ENCODE results near the gene SLC38A11. TPM values are rescaled to one million over a fixed set of nuclear protein-coding genes. Genes with fewer than 3 reads are reported as not detected.
"Not testable (repeated sequence)": the region's sequence is repeated elsewhere in the genome, so short reads cannot be mapped to it uniquely, and the experiment has no call there.

SLC38A11 gene
- total RNA-seq: not detected

- no peak within 1 kb of the TSS for H3K27ac Mint-ChIP-seq
- ATAC-seq: no peak
- CTCF ChIA-PET: no interaction called here
Measured at GRCh38 chr2:164954954-164955701, at the start of gene SLC38A11. Gene SLC38A11, minus strand, starts transcription at chr2:164955525. Its CDS starts 278 bp downstream, at chr2:164955247.

GRCh38 chr2:165003443-165004130 is 48.3 kb upstream of the SLC38A11 start:
- DNase-seq: no peak
- Mint-ChIP-seq H3K36me3 (ENCODE audit: low read depth) (no peaks in the 10 kb centered on the region), H3K27ac (no peak overlapping the region), H3K9me3 (ENCODE audit: insufficient read depth) (no peaks in the 10 kb centered on the region), H3K4me3 (no peak overlapping the region), H3K27me3 (ENCODE audit: low read depth) (peaks cover 8% of the 10 kb centered on the region), H3K4me1 (ENCODE audit: low read depth) (no peaks in the 10 kb centered on the region)
- ChIA-PET CTCF (interaction anchor here (1.5 kb wide), 1 partner anchor 12 kb away, joined by 6 read pairs; no protein-coding TSS in a partner anchor), POLR2A (no interaction called here)
- ATAC-seq: no peak

More at GRCh38 chr2:164954954-164955701, at the start of gene SLC38A11:
- no peaks in the 10 kb centered on the region for H3K4me1 Mint-ChIP-seq (ENCODE audit: low read depth)
- DNase-seq: no peak
- H3K27me3 Mint-ChIP-seq (ENCODE audit: low read depth): peaks cover 10% of the 10 kb centered on the region
- H3K4me3 Mint-ChIP-seq: no peak within 1 kb of the TSS
- POLR2A ChIA-PET: no interaction called here
- no peaks in the 10 kb centered on the region for H3K36me3 Mint-ChIP-seq (ENCODE audit: low read depth)
- no peaks in the 10 kb centered on the region for H3K9me3 Mint-ChIP-seq (ENCODE audit: insufficient read depth)

GRCh38 chr2:165002638-165003037 is 47.3 kb upstream of the SLC38A11 start:
- POLR2A ChIA-PET: no interaction called here
- no peaks in the 10 kb centered on the region for H3K4me1 Mint-ChIP-seq (ENCODE audit: low read depth)
- DNase-seq: no peak
- H3K27me3 Mint-ChIP-seq (ENCODE audit: low read depth): peaks cover 8% of the 10 kb centered on the region
- H3K4me3 Mint-ChIP-seq: no peak overlapping the region
- no peaks in the 10 kb centered on the region for H3K9me3 Mint-ChIP-seq (ENCODE audit: insufficient read depth)
- no peaks in the 10 kb centered on the region for H3K36me3 Mint-ChIP-seq (ENCODE audit: low read depth)
- CTCF ChIA-PET: interaction anchor here (1.3 to 1.5 kb wide), 2 partner anchors 9 to 13 kb away, joined by 4 to 6 read pairs; no protein-coding TSS in a partner anchor
- ATAC-seq: no peak
- H3K27ac Mint-ChIP-seq: no peak overlapping the region

- H3K27ac Mint-ChIP-seq; H3K27me3 Mint-ChIP-seq (ENCODE audit: low read depth); POLR2A ChIA-PET; DNase-seq; H3K36me3 Mint-ChIP-seq (ENCODE audit: low read depth); H3K4me3 Mint-ChIP-seq; H3K9me3 Mint-ChIP-seq (ENCODE audit: insufficient read depth); ATAC-seq; CTCF ChIA-PET: not testable (repeated sequence)
- H3K4me1 Mint-ChIP-seq (ENCODE audit: low read depth): peaks cover 32% of the 10 kb centered on the region
Measured at GRCh38 chr2:164994664-164995299, 39.5 kb upstream of the SLC38A11 start.

GRCh38 chr2:164993287-164994016 is 38.1 kb upstream of the SLC38A11 start:
- DNase-seq: no peak
- Mint-ChIP-seq H3K27me3 (ENCODE audit: low read depth) (no peaks in the 10 kb centered on the region), H3K36me3 (ENCODE audit: low read depth) (no peaks in the 10 kb centered on the region), H3K27ac (peak overlapping the region; percentile 67), H3K9me3 (ENCODE audit: insufficient read depth) (no peaks in the 10 kb centered on the region), H3K4me1 (ENCODE audit: low read depth) (peaks cover 43% of the 10 kb centered on the region), H3K4me3 (no peak overlapping the region)
- CTCF ChIA-PET: interaction anchor here (0.6 to 3.3 kb wide), 14 partner anchors 9 to 1134 kb away, joined by 3 to 22 read pairs (median 4); partner anchors contain the start of genes SCN1A and SCN3A
- ATAC-seq: no peak
- POLR2A ChIA-PET: no interaction called here

GRCh38 chr2:164992818-164993217 is 37.5 kb upstream of the SLC38A11 start:
- Mint-ChIP-seq H3K4me1 (ENCODE audit: low read depth) (peaks cover 46% of the 10 kb centered on the region), H3K27me3 (ENCODE audit: low read depth) (no peaks in the 10 kb centered on the region), H3K9me3 (ENCODE audit: insufficient read depth) (no peaks in the 10 kb centered on the region), H3K27ac (no peak overlapping the region), H3K4me3 (no peak overlapping the region), H3K36me3 (ENCODE audit: low read depth) (no peaks in the 10 kb centered on the region)
- ATAC-seq (peak; percentile 54), DNase-seq (peak; percentile 74)
- POLR2A ChIA-PET: no interaction called here
- CTCF ChIA-PET: interaction anchor here (0.6 to 3.3 kb wide), 14 partner anchors 9 to 1135 kb away, joined by 3 to 22 read pairs (median 4); partner anchors contain the start of genes SCN1A and SCN3A

GRCh38 chr2:164992093-164992454 is 36.7 kb upstream of the SLC38A11 start:
- Mint-ChIP-seq H3K4me3 (peak overlapping the region; percentile 12), H3K27ac (peak overlapping the region; percentile 77), H3K4me1 (ENCODE audit: low read depth) (peaks cover 46% of the 10 kb centered on the region)
- H3K27me3 Mint-ChIP-seq (ENCODE audit: low read depth); H3K9me3 Mint-ChIP-seq (ENCODE audit: insufficient read depth); POLR2A ChIA-PET; H3K36me3 Mint-ChIP-seq (ENCODE audit: low read depth): not testable (repeated sequence)
- DNase-seq: peak; percentile 25
- peak; percentile 41 for ATAC-seq
- CTCF ChIA-PET: interaction anchor here (0.9 to 3.3 kb wide), 4 partner anchors 10 to 215 kb away, joined by 3 to 22 read pairs (median 10); partner anchors contain the start of gene SCN3A

- peak; percentile 44 for DNase-seq
- Mint-ChIP-seq H3K27ac (peak overlapping the region; percentile 77), H3K4me3 (peak overlapping the region; percentile 12), H3K4me1 (ENCODE audit: low read depth) (peaks cover 46% of the 10 kb centered on the region)
- H3K27me3 Mint-ChIP-seq (ENCODE audit: low read depth); H3K36me3 Mint-ChIP-seq (ENCODE audit: low read depth); POLR2A ChIA-PET; H3K9me3 Mint-ChIP-seq (ENCODE audit: insufficient read depth): not testable (repeated sequence)
- CTCF ChIA-PET: interaction anchor here (0.9 to 3.3 kb wide), 4 partner anchors 10 to 216 kb away, joined by 3 to 22 read pairs (median 10); partner anchors contain the start of gene SCN3A
- ATAC-seq: peak; percentile 77
Measured at GRCh38 chr2:164991361-164992092, 36.2 kb upstream of the SLC38A11 start.

GRCh38 chr2:164990953-164991352 is 35.6 kb upstream of the SLC38A11 start:
- H3K27me3 Mint-ChIP-seq (ENCODE audit: low read depth); H3K4me3 Mint-ChIP-seq; H3K36me3 Mint-ChIP-seq (ENCODE audit: low read depth); ATAC-seq; POLR2A ChIA-PET; H3K9me3 Mint-ChIP-seq (ENCODE audit: insufficient read depth); DNase-seq: not testable (repeated sequence)
- CTCF ChIA-PET: interaction anchor here (1.9 to 3.3 kb wide), 2 partner anchors 24 to 213 kb away, joined by 5 to 22 read pairs; partner anchors contain the start of gene SCN3A
- H3K4me1 Mint-ChIP-seq (ENCODE audit: low read depth): peaks cover 46% of the 10 kb centered on the region
- peak overlapping the region; percentile 64 for H3K27ac Mint-ChIP-seq

- POLR2A ChIA-PET; DNase-seq; H3K27me3 Mint-ChIP-seq (ENCODE audit: low read depth); H3K9me3 Mint-ChIP-seq (ENCODE audit: insufficient read depth); CTCF ChIA-PET; H3K4me3 Mint-ChIP-seq; H3K36me3 Mint-ChIP-seq (ENCODE audit: low read depth): not testable (repeated sequence)
- Mint-ChIP-seq H3K27ac (peak overlapping the region; percentile 29), H3K4me1 (ENCODE audit: low read depth) (peaks cover 46% of the 10 kb centered on the region)
- peak; percentile 25 for ATAC-seq
Measured at GRCh38 chr2:164988805-164989204, 33.5 kb upstream of the SLC38A11 start.

GRCh38 chr2:164986027-164986426 is 30.7 kb upstream of the SLC38A11 start:
- H3K27ac Mint-ChIP-seq; H3K4me3 Mint-ChIP-seq; H3K36me3 Mint-ChIP-seq (ENCODE audit: low read depth); DNase-seq; ATAC-seq; CTCF ChIA-PET; H3K9me3 Mint-ChIP-seq (ENCODE audit: insufficient read depth); POLR2A ChIA-PET: not testable (repeated sequence)
- Mint-ChIP-seq H3K27me3 (ENCODE audit: low read depth) (peaks cover 13% of the 10 kb centered on the region), H3K4me1 (ENCODE audit: low read depth) (peaks cover 21% of the 10 kb centered on the region)
